Measurements from ENCODE around the gene VASP.
A peak's percentile ranks its signal among the peaks of the same experiment; 100 is the strongest.

VASP gene

DNA sequence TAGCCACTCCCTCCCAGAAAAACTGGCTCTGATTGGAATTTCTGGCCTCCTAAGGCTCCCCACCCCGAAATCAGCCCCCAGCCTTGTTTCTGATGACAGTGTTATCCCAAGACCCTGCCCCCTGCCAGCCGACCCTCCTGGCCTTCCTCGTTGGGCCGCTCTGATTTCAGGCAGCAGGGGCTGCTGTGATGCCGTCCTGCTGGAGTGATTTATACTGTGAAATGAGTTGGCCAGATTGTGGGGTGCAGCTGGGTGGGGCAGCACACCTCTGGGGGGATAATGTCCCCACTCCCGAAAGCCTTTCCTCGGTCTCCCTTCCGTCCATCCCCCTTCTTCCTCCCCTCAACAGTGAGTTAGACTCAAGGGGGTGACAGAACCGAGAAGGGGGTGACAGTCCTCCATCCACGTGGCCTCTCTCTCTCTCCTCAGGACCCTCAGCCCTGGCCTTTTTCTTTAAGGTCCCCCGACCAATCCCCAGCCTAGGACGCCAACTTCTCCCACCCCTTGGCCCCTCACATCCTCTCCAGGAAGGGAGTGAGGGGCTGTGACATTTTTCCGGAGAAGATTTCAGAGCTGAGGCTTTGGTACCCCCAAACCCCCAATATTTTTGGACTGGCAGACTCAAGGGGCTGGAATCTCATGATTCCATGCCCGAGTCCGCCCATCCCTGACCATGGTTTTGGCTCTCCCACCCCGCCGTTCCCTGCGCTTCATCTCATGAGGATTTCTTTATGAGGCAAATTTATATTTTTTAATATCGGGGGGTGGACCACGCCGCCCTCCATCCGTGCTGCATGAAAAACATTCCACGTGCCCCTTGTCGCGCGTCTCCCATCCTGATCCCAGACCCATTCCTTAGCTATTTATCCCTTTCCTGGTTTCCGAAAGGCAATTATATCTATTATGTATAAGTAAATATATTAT is 33.3 kb upstream of the VASP start:
- DNase-seq: no peak

DNA sequence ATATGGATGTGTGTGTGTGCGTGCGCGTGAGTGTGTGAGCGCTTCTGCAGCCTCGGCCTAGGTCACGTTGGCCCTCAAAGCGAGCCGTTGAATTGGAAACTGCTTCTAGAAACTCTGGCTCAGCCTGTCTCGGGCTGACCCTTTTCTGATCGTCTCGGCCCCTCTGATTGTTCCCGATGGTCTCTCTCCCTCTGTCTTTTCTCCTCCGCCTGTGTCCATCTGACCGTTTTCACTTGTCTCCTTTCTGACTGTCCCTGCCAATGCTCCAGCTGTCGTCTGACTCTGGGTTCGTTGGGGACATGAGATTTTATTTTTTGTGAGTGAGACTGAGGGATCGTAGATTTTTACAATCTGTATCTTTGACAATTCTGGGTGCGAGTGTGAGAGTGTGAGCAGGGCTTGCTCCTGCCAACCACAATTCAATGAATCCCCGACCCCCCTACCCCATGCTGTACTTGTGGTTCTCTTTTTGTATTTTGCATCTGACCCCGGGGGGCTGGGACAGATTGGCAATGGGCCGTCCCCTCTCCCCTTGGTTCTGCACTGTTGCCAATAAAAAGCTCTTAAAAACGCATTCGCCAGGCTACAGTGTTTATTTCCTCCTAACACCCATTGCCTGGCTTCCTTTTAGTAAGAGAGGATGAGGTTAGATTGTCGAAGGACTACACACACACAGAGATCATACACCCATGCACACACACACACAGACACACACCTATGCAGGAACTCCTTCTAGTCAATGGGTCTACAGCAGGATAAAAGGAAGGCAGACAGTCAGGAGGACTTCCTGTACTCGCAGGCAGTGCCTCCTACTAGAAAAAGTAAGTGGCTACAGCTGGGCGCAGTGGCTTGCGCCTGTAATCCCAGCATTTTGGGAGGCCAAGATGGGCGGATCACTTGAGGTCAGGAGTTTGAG is 32.4 kb upstream of the VASP start:
- no peak for DNase-seq

DNA sequence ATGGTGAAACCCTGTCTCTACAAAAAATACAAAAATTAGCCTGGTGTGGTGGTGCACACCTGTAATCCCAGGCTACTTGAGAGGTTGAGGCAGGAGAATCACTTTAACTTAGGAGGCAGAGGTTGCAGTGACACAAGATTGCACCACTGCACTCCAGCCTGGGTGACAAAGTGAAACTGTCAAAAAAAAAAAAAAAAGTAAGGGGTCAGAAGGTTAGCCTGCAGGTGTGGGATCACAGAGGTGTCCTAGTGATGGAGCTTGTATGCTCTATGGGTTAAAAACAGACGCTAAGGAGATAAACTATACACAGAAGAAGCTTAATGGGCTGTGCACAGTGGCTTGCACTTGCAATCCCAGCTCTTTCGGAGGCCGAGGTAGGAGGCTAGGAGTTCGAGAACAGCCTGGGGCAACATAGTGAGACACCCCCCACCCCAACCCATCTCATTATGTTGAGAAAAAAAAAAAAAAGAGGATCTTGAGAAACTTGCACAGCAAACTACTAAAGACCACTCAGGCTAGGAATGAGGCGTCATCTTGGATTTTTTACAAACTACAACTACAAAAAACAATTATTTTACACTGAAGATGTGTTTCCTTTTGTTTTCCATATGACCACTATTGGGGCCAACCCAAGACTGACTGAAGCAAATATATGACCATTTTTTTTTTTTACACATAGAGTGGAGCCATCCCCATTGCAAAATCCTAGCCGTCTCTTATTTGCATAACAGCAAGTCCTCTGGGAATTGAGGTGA is 31.6 kb upstream of the VASP start:
- DNase-seq: no peak

DNA sequence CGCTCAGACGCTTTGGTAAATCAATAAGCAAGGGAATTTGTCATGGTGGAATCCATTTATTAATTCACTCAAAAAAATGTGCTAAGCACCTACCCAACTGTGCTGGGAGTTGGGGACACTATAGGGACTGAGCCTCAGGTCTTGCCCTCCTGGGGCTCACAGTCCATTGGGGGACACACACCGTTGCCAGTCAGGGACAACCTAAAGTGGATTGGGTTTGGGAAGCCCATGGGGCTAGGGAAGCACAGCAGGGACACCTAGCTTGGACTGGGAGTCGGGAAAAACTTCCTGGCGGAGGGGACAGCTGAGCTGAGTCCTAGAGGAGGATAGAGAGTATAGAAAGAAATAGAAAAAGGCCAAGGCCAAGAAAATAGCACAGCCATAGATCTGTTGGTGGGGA is 31.0 kb upstream of the VASP start:
- no peak for DNase-seq

DNA sequence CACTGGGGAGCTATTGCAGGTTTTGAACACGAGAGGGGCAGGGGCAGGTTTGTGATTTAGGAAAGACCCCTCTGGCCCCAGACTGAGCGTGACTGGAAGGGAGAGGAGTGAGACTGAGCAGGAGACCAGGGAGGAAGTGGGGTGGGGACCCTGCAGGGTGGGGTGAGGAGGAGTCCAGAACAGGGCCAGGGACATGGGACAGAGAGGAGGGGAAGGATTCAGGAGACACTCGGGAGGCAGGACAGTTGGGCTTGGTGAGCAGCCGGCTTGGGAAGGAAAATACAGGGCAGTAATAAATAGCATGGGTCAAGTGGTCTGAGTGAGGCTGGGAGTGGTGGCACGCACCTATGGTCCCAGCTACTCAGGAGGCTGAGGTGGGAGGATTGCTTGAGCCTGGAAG is 30.1 kb upstream of the VASP start:
- DNase-seq: no peak

DNA sequence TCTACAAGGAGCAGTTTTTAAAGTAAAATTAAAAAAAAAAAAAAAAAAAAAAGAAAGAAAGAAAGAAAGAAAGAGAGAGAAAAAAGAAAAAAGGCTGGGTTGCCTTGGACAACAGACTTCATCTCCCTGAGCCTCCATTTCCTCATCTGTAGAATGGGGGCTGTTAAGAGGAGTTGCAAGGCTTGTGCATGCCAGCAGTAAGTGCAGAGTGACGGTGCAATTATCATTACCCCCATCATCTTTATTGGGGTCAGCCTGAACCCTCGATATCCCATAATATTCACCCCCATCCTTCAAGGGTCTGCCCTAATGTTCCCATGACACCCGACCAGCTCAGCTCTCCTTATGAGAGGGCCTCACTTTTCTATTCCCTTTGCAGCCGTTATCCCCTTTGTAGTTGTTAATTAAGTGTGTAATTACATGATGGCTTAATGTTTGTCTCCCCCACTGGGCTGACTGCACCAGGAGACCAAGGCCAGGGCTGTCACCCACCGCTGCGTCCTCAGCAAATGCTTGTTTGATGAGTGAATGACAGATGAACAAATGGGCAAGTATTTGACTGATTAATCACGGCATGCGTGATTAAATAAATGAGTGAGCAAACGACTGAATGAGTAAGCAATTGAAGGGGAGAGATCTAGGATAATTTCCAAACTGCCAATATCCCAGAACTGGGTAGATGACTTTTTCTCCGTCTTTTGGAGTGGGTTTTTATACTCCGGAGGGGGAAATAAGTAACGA is 29.4 kb upstream of the VASP start:
- DNase-seq: no peak

DNA sequence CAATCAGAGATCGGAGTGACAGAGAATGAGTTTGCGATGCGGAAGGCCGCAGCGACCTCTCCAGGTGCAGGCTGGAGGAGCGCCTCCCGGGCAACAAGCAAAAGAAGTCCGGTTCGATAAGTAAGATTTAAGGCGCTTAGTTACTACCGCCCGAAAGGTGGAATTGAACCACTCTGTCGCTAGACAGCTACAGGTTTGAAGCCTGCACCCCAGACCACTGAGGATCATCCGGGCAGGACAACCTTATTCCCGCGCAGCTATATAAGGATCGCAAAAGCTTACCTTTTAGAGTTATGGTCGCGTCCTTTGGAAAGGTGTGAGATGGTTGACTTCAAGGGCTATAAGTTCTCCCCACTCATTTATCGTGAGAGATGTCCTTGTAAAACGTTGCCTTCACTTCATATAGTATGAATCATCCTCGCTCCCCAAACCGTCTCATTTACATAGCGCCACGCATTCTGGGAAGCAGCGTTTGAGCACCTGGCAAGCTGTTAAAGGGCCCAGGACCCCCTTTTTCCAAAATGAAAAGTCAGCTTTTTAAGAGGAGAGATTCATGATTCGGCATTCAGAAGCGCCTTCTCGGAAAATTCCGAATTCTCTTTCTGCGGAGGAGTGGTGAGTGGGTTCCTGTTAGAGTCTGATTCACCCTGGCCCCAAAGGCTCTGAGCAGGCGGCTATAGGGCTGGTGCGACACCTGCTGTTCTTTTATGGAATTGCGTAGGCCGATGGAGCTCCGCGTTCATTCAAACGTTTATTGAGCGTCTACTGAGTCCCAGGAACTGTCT is 28.6 kb upstream of the VASP start:
- peak; percentile 92 for DNase-seq

DNA sequence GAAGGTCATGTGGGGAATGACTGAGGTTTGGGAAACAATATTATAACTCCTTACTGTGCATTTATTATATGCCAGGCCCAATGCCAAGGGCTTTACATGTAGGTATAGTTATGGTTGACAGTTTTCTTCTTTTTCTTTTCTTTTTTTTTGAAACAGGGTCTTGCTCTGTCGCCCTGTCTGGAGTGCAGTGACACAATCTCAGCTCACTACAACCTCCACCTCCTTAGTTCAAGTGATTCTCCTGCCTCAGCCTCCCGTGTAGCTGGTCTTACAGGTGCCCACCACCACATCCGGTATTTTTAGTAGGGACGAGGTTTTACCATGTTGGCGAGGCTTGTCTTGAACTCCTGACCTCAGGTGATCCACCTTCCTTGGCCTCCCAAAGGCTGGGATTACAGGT is 24.2 kb upstream of the VASP start:
- no peak for DNase-seq

DNA sequence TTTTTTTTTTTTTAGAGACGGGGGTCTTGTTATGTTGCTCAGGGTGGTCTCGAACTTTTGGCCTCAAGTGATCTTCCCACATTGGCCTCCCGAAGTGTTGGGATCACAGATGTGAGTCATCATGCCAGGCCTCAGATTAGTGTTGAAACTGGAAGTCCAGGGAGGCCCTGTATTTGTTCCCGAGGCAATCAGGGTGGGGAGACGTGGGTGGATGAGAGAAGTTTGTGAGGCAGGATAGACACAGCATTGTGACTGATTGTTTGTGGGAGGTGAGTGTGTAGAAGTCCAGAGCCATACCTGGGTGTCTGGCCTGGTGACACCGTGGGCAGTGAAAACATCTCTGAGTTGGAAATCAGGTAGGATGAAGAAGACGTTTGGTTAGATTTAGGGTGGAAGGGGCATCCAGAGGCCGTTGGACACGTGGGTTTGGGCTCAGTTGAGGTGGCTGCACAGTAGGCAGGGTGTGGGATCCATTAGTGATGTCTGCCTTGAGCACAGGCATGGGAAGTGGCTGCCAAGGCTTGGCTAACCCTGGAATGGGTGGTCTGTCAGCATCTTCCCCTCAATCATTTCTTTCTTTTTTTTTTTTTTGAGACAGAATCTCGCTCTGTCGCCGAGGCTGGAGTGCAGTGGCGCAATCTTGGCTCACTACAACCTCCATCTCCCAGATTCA is 22.9 kb upstream of the VASP start:
- no peak for DNase-seq

DNA sequence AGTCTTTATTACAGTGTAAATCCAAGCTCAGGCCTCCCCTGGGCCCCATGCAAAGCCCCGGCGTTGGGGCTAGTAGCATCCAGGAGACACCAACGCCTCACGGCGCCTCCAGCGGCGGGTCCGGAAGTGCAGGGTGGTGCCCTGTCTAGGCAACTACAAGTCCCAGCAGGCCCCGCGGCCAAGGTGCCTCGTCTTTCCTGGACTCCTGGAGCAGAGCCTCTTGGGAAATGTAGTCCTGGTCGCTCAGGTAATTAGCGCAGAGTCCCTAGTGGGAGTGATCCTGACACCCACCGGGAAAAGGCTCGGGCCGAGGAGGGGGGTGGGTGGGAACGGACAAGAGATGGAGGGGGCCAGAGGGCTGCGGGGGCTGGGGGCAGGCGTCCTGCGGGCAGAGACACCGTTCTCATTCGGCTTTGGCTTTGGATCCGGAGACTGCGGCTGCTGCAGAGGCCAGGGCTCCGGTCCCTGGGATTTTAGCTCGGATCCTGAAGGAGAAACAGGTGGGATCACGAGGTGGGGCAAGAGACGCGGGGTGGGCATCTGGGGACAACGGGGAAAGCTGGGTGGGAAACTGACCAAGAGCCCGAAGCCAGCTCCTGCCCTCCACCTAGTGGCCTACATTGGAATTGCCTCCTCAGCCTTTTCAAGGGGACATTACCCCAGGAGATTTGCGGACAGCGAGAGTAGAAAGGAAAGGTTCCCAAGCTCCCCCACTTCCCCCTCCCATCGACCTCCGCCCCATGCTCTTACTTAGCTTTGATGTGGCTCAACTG is 21.8 kb upstream of the VASP start:
- DNase-seq: peak; percentile 96

DNA sequence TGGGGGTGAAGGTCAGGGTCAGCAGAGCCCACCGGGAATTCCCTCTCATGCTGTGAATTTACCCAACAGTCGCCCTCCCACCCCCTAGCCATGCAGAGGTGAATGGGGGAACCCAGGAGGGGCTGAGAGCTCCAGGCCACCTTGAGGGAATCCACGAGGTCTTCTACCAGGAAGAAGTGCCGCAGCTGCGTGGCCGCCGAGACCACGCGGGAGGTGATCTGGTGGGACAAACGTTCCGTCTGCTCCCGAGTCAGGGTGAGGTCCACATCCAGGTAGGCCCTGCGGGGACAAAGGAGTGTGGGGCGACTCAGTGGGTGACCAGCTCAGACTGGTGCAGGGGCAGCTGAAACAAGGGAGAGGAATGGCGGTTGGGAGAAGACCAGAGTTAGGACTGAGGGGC is 18.6 kb upstream of the VASP start:
- DNase-seq: no peak

DNA sequence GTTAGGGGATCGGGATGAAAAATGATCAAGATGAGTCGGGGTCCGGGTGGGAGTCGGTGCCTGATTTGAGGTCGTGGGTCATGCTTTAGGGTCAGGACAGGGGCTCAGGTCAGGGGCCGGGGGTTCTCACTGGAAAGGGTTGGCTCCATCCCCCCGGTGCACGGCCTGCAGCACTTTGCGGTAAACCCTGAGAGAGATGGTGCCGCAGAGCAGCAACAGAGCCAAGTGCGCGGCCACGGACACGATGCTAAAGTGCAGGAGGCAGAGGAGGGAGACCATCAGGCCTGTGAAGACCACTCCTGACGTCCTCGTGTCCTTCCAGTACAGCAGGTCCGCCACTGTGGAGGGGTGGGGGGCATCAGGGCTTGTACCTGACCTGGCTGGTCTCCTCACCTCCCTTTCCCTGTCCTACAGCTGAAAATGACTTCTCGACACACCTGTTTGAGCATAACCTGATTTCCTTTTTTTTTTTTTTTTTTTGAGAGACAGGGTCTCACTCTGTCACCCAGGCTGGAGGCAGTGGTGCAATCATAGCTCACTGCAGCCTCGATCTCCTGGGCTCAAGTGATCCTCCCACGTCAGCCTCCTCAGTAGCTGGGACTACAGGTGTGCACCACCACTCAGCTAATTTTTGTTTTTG is 17.9 kb upstream of the VASP start:
- no peak for DNase-seq

DNA sequence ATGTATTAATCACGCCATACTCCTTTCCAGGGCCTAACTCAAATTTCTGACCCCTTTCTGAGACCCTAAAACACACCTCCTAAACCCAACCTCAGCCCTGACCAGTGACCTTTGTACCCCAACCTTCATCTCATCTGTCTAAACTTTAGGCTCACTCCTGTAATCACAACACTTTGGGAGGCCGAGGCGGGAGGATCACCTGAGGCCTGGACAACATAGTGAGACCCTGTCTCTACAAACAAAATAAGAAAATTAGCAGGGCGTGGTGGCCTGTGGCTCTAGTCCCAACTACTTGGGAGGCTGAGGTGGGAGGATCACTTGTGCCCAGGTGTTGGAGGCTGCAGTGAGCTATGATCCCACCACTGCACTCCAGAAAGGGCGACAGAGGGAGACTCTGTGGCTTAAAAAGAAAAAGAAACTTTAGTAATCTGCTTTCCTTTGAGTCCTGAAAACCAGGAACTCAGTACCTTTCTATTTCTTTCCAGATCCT is 15.1 kb upstream of the VASP start:
- no peak for DNase-seq

DNA sequence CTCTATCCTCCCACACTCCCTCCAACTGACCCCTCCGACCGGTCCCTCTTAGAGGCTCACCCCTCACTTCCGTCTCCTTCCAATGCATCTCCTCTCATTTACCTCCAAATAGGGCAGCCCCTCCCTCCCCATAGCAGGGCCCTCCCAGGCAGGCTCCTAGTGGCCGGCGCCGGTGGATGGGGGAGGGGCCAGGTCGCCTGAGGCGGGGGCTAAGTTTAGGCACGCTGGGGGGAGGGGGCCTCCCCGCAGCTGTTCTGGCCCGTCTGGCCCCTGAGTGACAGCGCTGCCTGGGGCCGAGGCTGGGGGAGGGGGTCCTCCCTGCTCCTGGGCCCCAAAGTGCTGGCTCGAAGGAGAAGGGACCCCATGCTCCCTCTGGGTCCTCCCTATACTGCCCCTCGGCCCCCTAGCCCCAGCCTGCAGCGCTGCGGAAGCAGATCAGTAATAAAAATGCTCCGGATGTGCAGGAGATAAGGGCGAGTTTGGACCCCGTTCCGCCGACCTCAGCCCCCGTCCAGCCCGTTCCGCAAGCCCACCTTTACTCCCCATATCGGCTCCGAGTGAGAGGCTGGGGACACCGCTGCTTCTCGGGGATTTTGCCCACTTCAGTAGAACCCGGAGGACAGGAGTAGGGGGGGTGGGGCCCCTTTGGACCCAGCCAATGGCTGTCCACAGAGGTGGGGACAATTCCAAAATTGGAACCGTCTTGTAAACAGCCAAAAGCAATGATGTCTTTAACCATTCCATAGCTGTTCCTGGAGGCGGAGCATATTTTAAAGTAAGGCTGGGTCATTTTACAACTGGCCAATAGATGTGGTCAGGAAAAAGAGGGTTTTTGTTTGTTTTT is 14.4 kb upstream of the VASP start:
- DNase-seq: no peak

DNA sequence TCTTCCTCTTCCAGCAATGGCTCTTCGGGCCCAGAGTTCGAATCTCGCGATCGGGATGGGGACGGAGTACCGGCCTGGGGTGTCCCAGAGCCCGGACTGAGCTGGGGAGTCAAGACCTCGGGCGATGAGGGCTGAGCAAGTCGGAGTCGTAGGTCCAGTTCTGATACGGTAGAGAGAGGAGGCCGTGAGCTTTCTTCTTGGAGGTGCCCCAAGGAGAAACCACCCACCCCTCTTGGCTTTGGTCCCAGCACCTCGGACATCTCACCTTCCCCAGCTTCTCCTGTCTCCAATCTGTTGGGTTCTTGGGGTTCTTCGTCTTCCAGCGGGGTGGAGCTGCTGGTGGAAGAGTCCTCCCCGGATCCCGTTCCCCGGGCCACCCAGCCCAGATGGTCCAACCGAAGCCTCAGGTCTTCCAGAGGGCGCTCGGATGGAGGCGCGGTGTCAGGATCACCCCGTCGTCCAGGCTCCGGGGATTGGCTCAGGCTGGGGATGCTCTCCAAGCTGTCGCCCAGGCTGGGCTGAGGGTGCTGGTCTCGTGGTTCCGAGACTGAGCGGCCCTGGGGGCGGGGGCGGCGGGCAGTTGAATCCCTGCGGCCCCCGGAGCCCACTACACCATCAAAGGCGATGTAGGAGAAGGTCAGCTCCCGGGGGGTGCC is 12.9 kb upstream of the VASP start:
- no peak for DNase-seq

DNA sequence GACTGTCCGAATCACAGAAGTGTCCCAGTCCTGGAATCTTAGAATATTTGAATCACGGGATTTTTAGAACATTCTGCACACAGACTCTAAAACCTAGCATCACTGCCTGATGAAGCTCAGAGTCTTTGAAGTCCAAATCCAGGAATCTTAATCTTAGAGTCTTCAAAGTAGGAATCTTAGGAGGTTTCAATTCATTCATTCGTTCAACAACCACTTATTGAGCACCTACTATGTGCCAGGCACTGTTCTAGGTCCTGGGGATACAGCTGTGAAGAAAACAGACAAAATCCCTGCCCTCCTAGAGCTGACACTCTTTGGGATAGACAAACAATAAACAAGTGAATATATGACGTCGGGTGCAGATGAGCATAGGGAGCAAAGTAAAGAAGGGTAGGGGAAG is 12.1 kb upstream of the VASP start:
- no peak for DNase-seq

DNA sequence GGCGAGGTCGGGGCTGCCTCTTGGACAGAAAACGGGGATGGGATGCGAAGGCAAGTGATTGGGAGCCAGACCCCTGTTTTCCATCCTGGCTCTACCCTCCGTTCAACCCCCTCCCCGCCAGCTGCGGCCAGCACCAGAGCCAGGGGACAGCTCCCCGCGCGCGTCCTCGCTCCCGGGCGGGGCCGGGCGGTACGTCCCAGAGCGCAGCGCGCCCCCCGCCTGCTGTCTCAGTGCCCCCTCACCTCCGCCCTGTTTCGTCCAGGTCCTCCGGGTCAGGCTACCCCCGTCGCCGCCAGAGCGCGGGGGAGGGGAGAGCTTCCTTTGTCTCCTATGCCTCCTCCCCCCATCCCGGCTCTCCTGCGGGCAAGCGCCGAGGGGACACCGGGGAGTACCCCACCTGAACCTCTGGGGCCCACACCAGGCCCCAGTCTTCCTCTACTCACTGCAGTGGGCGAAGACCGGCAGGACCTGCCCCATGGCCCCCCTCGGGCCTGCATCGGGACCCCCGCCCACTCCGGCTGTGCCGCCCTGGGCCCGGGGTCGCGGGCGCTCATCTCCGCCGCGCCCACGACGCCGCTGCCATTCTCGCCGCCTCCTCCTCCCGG is 10.8 kb upstream of the VASP start:
- no peak for DNase-seq

DNA sequence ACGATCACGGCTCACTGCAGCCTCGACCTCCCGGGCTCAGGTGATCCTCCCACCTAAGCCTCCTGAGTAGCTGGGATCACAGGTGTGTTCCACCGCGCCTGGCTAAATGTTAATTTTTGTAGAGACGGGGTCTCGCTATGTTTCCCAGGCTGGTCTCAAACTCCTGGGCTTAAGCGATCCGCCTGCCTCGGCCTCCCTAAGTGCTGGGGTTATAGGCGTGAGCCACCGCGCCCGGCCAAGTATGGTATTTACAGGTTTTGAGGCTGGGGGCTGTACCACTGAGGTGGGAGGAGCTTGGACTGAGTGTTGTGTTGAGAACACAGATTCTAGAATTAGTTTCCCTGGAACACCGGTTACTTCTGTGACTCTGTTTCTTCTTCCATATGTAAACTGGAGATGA is 9.5 kb upstream of the VASP start:
- DNase-seq: no peak

All from activated T-cell treated with anti-CD3 and anti-CD28 coated beads for 4 hours (primary cell).